Uterus (tissue), 4 donors: ENCODE results near the gene U2AF1L4. TPM values are rescaled to one million over a fixed set of nuclear protein-coding genes. Genes with fewer than 3 reads are reported as not detected.

Experiments
- DNase-seq, 2 donors: peaks; one replicate each; pipeline ENCODE4 v3.0.0-alpha.2; 2019 to 2020
- H3K27ac ChIP-seq, 2 donors: fragments of 200-600 bp; sonication (generic); 1 replicate in 1 of 2; 2 replicates in 1 of 2; pipeline ENCODE4 v1.5.1; 2016 to 2018
- H3K27me3 ChIP-seq, 2 donors: fragments of 200-600 bp; sonication (generic); one replicate each; pipeline ENCODE4 v1.5.1; 2018 to 2019; ENCODE audit warnings: control low read depth in 1 of 2
- H3K36me3 ChIP-seq, 2 donors: fragments of 200-600 bp; sonication (generic); one replicate each; pipeline ENCODE4 v1.5.1; 2019; ENCODE audit warnings: control low read depth in 1 of 2
- H3K4me1 ChIP-seq, 2 donors: fragments of 200-600 bp; sonication (generic); one replicate each; pipeline ENCODE4 v1.5.1; 2018 to 2019; ENCODE audit warnings: control low read depth in 1 of 2
- H3K4me3 ChIP-seq, 2 donors: fragments of 200-600 bp; sonication (generic); 1 replicate in 1 of 2; 2 replicates in 1 of 2; pipeline ENCODE4 v1.5.1; 2018 to 2019; ENCODE audit warnings: mild to moderate bottlenecking in 1 of 2
- H3K9me3 ChIP-seq, 2 donors: fragments of 200-600 bp; sonication (generic); one replicate each; pipeline ENCODE4 v1.5.1; 2019; ENCODE audit warnings: control low read depth in 1 of 2
- CTCF ChIP-seq, 4 experiments: fragments of 200-600 bp in 2 of 4; fragments of 450-650 bp in 2 of 4; sonication (generic) in 2 of 4; IDR thresholded peaks; one replicate each; pipeline ENCODE4 v1.5.1; 2016 to 2019; ENCODE audit warnings: antibody characterized with exemption in 4 of 4, mild to moderate bottlenecking in 2 of 4, moderate library complexity in 1 of 4
- POLR2A ChIP-seq, 2 donors: fragments of 450-650 bp; IDR thresholded peaks; one replicate each; pipeline ENCODE4 v1.6.1; 2016; ENCODE audit warnings: antibody characterized with exemption in 2 of 2, mild to moderate bottlenecking in 1 of 2, moderate library complexity in 1 of 2
- intact Hi-C: fragments of 100-400 bp; cut with DNase I; formaldehyde crosslinking; loops from one replicate; pipeline ENCODE4 v1.15.1; 2023; ENCODE audit warnings: low total_unique reads
- total RNA-seq, 4 donors: library from RNA; depleted of rRNA in 3 of 4; stranded (reverse); fragments of >200 nt in 3 of 4; gene quantifications; one replicate each; pipeline versions ENCODE4 v1.1.0 to v1.2.4, GENCODE V29; 2014 to 2023
- donor health status: DM: yes; HTN: yes; CAD: no.

U2AF1L4 gene
- total RNA-seq, 4 donors from 2014 or later: 6.5 to 116 (median 19.5) TPM

GRCh38 chr19:35702223-35703012 is 42.8 kb downstream of the U2AF1L4 start:
- Histone ChIP-seq H3K27me3 (no peaks in the 10 kb centered on the region), H3K4me1 (no peaks in the 10 kb centered on the region), H3K27ac (peak overlapping the region in 1 of 2 donors; percentile 43), H3K9me3 (no peaks in the 10 kb centered on the region), H3K36me3 (no peaks in the 10 kb centered on the region), H3K4me3 (peak overlapping the region; percentile 45 to 51)
- intact Hi-C loops: no loop called here
- TF ChIP-seq CTCF (IDR thresholded peaks at IDR 0.05) (no peak), POLR2A (IDR thresholded peaks at IDR 0.05) (no peak)
- peak; percentile 92 to 96 for DNase-seq

- Histone ChIP-seq H3K27ac (no peak overlapping the region), H3K27me3 (no peaks in the 10 kb centered on the region), H3K36me3 (no peaks in the 10 kb centered on the region), H3K4me1 (no peaks in the 10 kb centered on the region), H3K4me3 (no peak overlapping the region), H3K9me3 (no peaks in the 10 kb centered on the region)
- TF ChIP-seq CTCF (IDR thresholded peaks at IDR 0.05) (no peak), POLR2A (IDR thresholded peaks at IDR 0.05) (no peak)
- no peak for DNase-seq
- intact Hi-C loops: no loop called here
These were observed 48.4 kb downstream of the U2AF1L4 start for GRCh38 chr19:35696835-35697234.

- no peaks in the 10 kb centered on the region for H3K36me3 ChIP-seq
- no peaks in the 10 kb centered on the region for H3K9me3 ChIP-seq
- H3K4me1 ChIP-seq: no peaks in the 10 kb centered on the region
- no peaks in the 10 kb centered on the region for H3K27me3 ChIP-seq
- DNase-seq: no peak
- TF ChIP-seq POLR2A (IDR thresholded peaks at IDR 0.05): no peak
- no peak for TF ChIP-seq CTCF (IDR thresholded peaks at IDR 0.05)
- intact Hi-C loops: no loop called here
- no peak overlapping the region for H3K27ac ChIP-seq
- H3K4me3 ChIP-seq: no peak overlapping the region
These were observed 49.3 kb downstream of the U2AF1L4 start for GRCh38 chr19:35695895-35696422.

- Histone ChIP-seq H3K27me3 (no peaks in the 10 kb centered on the region), H3K9me3 (no peaks in the 10 kb centered on the region), H3K27ac (no peak overlapping the region), H3K36me3 (no peaks in the 10 kb centered on the region), H3K4me3 (no peak overlapping the region), H3K4me1 (no peaks in the 10 kb centered on the region)
- no peak for TF ChIP-seq POLR2A (IDR thresholded peaks at IDR 0.05)
- TF ChIP-seq CTCF (IDR thresholded peaks at IDR 0.05): peak; percentile 96 to 98 (median 97)
- peak; percentile 80 to 86 for DNase-seq
- intact Hi-C loops: no loop called here
These were observed 51.2 kb downstream of the U2AF1L4 start for GRCh38 chr19:35693835-35694599.

GRCh38 chr19:35693422-35693821 is 51.8 kb downstream of the U2AF1L4 start:
- no peaks in the 10 kb centered on the region for H3K4me1 ChIP-seq
- intact Hi-C loops: no loop called here
- H3K9me3 ChIP-seq: no peaks in the 10 kb centered on the region
- TF ChIP-seq CTCF (IDR thresholded peaks at IDR 0.05): no peak
- no peak for TF ChIP-seq POLR2A (IDR thresholded peaks at IDR 0.05)
- no peak overlapping the region for H3K4me3 ChIP-seq
- H3K27ac ChIP-seq: no peak overlapping the region
- H3K36me3 ChIP-seq: no peaks in the 10 kb centered on the region
- no peak for DNase-seq
- no peaks in the 10 kb centered on the region for H3K27me3 ChIP-seq
